ENCODE data around the gene RASAL2.

DNA sequence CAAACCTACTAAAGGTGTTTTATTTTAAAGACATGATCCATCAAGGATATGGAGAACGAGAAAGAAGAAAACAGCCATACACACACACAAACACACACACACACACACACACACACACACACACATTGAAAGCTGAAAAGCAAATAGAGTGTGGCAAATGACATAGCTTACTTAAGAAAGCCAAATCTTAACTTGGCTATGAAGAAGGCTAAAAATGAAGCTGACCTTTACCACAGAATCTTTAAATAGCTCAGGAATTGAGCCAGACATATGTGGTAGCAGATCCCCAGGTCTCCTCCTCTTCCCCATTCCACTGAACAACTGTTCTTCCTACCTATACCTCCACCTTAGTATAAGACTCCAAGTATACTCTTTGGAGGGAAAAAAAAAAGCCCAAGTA is 217.3 kb downstream of the RASAL2 start:
- TF ChIP-seq, protein P1, sequence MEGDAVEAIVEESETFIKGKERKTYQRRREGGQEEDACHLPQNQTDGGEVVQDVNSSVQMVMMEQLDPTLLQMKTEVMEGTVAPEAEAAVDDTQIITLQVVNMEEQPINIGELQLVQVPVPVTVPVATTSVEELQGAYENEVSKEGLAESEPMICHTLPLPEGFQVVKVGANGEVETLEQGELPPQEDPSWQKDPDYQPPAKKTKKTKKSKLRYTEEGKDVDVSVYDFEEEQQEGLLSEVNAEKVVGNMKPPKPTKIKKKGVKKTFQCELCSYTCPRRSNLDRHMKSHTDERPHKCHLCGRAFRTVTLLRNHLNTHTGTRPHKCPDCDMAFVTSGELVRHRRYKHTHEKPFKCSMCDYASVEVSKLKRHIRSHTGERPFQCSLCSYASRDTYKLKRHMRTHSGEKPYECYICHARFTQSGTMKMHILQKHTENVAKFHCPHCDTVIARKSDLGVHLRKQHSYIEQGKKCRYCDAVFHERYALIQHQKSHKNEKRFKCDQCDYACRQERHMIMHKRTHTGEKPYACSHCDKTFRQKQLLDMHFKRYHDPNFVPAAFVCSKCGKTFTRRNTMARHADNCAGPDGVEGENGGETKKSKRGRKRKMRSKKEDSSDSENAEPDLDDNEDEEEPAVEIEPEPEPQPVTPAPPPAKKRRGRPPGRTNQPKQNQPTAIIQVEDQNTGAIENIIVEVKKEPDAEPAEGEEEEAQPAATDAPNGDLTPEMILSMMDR (IDR thresholded peaks at IDR 0.05): no peak
- no peak for TF ChIP-seq POLR2A (IDR thresholded peaks at IDR 0.05)
